NCI-H146 treated with DMSO at 0.1 percent for 48 hours (cell line): ENCODE results near the gene SAP25.
"Not testable (repeated sequence)": the region's sequence is repeated elsewhere in the genome, so short reads cannot be mapped to it uniquely, and the experiment has no call there.

Experiments used
- DNase-seq: peaks from one replicate; lab custom pipeline; 2025; ENCODE audit not compliant: unreplicated experiment; lab: John Stamatoyannopoulos, UW

SAP25 gene

GRCh38 chr7:100562195-100563099, 11.3 kb downstream of the SAP25 start:
- no peak for DNase-seq

GRCh38 chr7:100561491-100562194, 12.1 kb downstream of the SAP25 start:
- no peak for DNase-seq

GRCh38 chr7:100559127-100559526, 14.6 kb downstream of the SAP25 start:
- DNase-seq = no peak

DNA sequence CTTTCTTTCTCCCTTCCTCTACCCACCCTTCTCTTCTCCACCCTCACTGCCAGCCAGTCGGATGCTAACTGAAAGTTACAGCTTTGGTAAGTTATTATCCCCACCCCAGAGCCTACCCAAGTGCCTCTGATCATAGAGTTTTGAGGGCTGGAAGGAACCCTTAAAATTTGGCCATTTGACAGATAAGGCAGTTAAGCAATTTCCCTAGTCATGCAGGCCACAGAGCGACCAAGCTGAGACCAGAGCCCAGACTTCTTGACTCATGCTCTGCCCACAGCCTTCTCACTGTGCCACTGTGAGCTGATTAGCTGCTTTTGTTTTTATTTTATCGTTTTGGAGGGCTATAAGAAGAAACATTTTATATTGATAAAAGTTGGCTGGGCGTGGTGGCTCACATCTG, 17.2 kb downstream of the SAP25 start:
- no peak for DNase-seq

- DNase-seq = no peak
Measured at GRCh38 chr7:100555701-100556100, 18.0 kb downstream of the SAP25 start.

DNA sequence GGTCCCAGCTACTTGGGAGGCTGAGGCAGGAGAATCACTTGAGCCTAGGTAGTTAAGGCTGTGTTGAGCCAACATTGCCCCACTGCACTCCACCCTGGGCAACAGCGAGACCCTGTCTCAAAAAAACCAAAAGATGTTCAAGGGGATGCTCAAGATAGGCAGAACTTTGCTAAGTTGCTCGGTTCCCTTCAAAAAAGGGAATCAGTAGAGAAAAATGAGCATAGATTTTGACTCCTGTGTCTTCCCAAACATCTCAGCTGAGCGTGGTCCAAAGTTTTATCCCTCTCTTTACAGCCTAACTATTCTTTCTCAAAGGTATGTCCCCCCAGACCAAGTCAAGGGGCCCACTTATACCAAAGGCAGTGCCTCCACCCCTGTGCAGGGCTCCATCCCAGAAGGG, 20.7 kb downstream of the SAP25 start:
- no peak for DNase-seq

DNA sequence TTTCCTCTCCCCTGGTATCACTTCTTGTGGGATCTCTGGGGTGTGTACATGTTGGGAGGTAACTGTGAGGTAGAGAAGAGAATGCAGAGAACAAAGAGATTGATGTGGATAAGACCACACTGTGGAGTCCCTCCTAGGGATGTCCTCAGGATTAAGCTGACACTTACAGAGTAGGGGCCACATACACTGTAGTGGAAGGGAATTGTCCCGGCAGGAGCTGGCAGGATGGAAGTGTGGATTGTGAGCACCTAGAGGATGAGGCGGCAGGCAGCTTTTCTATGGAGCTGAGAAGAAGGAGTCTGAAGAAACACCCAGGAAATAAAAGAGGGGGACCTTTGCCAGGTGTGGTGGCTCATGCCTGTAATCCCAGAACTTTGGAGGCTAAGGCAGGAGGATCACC, 21.2 kb downstream of the SAP25 start:
- DNase-seq = no peak

- DNase-seq = not testable (repeated sequence)
Measured at GRCh38 chr7:100548446-100548845, 25.3 kb downstream of the SAP25 start.

- DNase-seq = no peak
Measured at GRCh38 chr7:100547872-100548271, 25.8 kb downstream of the SAP25 start.

DNA sequence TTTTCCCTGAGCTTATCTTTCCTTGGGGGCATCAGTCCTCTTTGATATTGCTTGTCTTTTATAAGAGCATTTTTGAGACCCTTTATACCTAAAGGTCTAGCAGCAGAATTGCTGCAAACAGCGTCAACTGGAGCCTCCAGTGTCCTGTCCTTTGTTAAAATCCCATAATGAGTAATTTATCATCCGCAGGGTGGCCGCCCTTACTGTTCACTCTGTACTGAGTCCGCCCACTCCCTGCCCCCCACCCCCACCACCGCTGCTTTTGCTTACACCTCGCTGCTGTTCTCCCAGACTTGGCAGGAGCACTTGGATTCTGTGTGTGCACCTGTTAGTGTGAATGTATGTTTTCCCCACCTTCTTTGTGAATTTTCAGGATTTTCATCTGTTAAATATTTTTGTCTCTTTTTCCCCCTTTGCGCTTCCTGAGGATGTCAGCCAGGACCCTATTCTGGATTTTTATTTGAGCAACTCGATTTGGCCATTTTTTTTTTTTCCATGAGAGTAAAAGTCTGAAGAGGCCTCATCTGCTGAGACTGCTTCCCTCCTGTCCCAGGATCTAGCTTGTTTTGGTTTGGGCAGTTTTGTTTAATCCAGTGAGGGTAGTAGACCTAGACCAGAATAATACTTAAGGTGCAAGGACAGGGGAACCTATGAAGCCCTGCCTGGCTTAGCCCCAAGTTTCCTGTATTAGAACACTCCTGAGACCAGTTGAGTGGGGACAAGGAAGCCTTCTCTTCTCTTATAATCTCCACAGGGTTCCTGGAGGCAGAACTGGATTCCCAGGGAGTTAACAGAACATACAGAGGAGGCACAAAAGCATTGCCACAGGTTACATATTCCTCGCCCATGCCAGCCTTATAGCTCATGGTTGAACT, 26.5 kb downstream of the SAP25 start:
- no peak for DNase-seq

DNA sequence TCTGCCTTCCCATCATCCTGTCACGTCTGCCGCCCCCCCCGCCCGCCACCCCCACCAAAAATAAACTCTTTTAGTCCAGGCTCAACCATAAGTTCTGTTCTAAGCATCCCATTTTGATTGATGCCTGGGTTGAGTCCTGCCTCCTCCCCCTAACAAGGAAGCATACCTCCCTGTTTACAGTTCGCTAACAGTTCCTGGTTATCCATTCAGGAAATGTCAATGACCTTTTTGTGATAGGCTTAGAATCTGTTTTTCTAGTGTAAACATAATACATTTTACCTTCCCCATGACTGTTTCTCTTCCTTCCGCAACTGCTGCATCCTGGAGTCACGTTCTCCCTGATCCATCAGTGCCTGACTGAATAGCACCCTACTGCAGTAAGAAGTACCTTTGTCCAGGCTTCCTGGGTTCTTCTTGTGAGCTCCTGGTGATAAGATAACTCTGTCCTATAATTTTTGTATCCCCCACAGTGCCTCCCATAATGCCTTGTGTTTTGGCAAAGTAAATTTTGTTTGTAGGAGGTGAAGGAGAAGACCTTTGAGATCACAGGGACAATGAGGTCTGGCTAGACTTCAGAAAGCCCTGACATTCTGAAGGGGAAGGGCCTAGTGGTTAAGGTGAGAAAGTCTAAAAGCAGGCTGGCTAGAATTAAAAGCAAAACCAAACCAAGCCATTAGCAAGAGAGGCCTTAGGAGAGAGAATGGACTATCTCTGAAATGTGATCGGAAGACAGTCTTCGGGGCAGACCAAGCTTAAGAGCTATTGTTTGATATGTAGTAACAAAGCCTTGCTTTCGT, 27.4 kb downstream of the SAP25 start:
- DNase-seq = no peak

DNA sequence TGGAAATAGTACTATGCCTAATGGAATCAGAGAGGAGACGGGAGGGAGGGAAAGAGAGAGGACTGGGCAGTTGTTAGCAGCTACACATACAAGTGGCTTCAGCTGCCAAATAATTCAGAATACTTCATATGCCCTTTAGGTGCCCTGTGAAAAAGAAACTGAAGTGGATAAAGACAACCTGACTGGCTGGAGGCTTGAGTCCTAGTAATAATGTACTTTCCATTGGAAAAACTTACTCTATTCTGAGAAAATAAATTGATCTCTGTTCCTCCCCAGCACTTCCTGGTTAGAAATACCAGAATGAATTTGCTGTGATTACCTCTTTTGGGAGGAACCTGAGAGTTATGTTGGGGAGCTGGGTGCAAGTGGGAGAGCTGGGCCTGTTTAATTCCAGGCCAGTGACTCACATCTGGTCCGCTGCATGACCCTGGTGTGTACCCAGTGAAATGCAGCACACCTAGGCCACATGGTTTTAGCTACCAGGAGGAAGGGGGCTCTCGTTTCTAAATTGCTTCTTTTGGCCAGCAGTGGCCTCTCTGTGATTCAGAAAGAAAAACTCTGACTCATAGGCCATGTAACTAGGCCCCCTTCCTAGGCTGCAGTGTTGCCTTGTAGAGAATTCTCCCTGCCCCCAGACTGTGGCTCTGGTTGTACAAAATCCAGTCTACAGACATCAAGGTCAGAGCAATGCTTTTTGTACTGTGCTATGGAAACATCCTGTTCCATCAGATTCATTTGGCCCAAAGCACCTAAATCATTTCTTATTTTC, 28.2 kb downstream of the SAP25 start:
- DNase-seq = no peak

DNA sequence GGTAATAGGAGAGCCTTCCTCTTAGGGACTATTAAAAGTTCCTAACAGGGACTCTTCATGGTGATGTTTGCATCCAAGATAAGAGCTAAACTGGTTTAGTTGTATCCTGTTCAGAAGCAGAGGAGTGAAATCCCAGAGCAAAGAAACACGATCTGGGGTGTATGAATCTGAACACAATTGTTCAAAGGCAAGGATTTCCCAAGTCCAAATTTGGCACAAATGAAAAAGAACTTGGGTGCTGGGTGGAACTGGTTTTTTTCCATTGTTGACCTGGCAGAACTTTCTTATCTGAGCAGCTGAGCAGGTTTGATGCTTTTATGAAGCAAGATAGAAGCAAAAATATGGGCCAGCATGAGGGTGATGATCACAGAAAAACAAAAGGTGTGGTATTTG, 28.7 kb downstream of the SAP25 start:
- DNase-seq = no peak

GRCh38 chr7:100544386-100544785, 29.3 kb downstream of the SAP25 start:
- no peak for DNase-seq

DNA sequence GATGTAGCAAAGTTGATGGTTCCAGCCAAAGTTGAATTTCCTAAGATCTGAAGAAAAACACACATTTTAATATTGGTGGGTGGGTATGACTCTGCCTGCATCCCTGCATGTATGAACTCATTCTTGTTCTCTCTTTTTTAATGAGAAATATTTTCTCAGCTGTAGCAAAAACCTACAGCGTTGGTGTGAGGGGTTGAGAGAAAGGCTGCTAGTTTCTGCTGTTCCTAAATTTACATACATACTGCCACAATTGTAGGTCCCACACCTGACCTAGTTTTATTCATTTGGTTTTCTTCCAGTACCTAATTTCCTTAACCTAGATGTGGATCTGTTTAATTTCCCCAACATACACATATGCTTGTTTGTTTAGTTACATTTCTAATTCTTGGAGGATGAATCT, 30.1 kb downstream of the SAP25 start:
- DNase-seq = no peak

DNA sequence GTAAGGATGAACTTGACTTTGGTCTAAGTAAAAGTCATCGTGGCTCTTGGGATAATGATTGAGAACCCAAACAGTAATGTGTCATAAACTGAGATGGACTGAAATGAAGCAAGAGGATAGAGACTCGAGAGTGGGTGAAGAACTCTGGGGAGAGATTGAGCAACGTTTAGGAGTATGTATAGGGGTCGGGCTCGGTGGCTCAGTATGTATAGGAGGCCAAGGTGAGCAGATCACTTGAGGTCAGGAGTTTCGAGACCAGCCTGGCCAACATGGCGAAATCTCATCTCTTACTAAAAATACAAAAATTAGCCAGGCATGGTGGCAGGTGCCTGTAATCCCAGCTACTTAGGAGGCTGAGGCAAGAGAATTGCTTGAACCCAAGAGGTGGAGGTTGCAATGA, 32.4 kb downstream of the SAP25 start:
- DNase-seq = not testable (repeated sequence)

GRCh38 chr7:100540073-100540723, 33.5 kb downstream of the SAP25 start:
- no peak for DNase-seq

GRCh38 chr7:100539436-100540006, 34.2 kb downstream of the SAP25 start:
- no peak for DNase-seq
